ENCODE data around the gene ADAP1. TPM values are rescaled to one million over a fixed set of nuclear protein-coding genes. Genes with fewer than 3 reads are reported as not detected.

The ADAP1 gene
- polyA plus RNA-seq, 1 donor (not counting 4 experiments of a cell fraction or from before 2014, with no cell fraction given): 4.3 TPM

GRCh38 chr7:949021-949934 lies 5.2 kb downstream of the ADAP1 start:
- Histone ChIP-seq H3K36me3 (ENCODE audit: control insufficient read depth in 2 of 2, extremely low read depth in 1 of 2, insufficient read depth in 2 of 2, low read length in 2 of 2) (no peaks in the 10 kb centered on the region), H3K9me1 (ENCODE audit: control insufficient read depth, extremely low read depth, insufficient read depth, low read length) (no peaks in the 10 kb centered on the region), H4K20me1 (ENCODE audit: control insufficient read depth, extremely low read depth, insufficient read depth, low read length) (no peaks in the 10 kb centered on the region), H3K79me2 (ENCODE audit: control insufficient read depth, insufficient read depth, low read length) (no peaks in the 10 kb centered on the region), H3K4me2 (ENCODE audit: control insufficient read depth, extremely low read depth, insufficient read depth, low read depth, low read length) (no peak overlapping the region), H3K9me3 (ENCODE audit: control insufficient read depth, low read depth, low read length) (no peaks in the 10 kb centered on the region), H3K27ac (ENCODE audit: control insufficient read depth, insufficient read depth, low read length) (no peak overlapping the region), H3K27me3 (ENCODE audit: control insufficient read depth, extremely low read depth, insufficient read depth, low read length) (peaks cover 10% of the 10 kb centered on the region), H3K9ac (ENCODE audit: control insufficient read depth, extremely low read depth, insufficient read depth, low read length) (no peak overlapping the region), H3K4me1 (ENCODE audit: control insufficient read depth, extremely low read depth, insufficient read depth, low read length) (peaks cover 16% of the 10 kb centered on the region), H3K4me3 (ENCODE audit: control insufficient read depth in 2 of 3, extremely low read depth in 1 of 3, insufficient read depth in 2 of 3, low read depth in 1 of 3, low read length in 3 of 3) (no peak overlapping the region), H2AFZ (ENCODE audit: control insufficient read depth, low read length) (no peak overlapping the region)
- DNase-seq (ENCODE audit: low read depth, low spot score): no peak
- dilution Hi-C loops (cut with MboI; ENCODE audit: extremely low pct_ligation_motif_present, low sequenced_read_pairs): no loop called here
- TF ChIP-seq CTCF (optimal IDR thresholded peaks at IDR 0.05 in 1 of 3, IDR thresholded peaks at IDR 0.05 in 1 of 3, conservative IDR thresholded peaks at IDR 0.05 in 1 of 3; ENCODE audit: extremely low read depth in 1 of 3, insufficient read depth in 2 of 3, low read length in 3 of 3): no peak
- no peak for TF ChIP-seq EZH2 (IDR thresholded peaks at IDR 0.05; ENCODE audit: low read length)
- FAIRE-seq: no peak

- Histone ChIP-seq H3K27me3 (ENCODE audit: control insufficient read depth, extremely low read depth, insufficient read depth, low read length) (no peaks in the 10 kb centered on the region), H3K4me2 (ENCODE audit: control insufficient read depth, extremely low read depth, insufficient read depth, low read depth, low read length) (no peak overlapping the region), H3K27ac (ENCODE audit: control insufficient read depth, insufficient read depth, low read length) (no peak overlapping the region), H2AFZ (ENCODE audit: control insufficient read depth, low read length) (no peak overlapping the region), H3K36me3 (ENCODE audit: control insufficient read depth in 2 of 2, extremely low read depth in 1 of 2, insufficient read depth in 2 of 2, low read length in 2 of 2) (no peaks in the 10 kb centered on the region), H3K9me1 (ENCODE audit: control insufficient read depth, extremely low read depth, insufficient read depth, low read length) (no peaks in the 10 kb centered on the region), H3K4me3 (ENCODE audit: control insufficient read depth in 2 of 3, extremely low read depth in 1 of 3, insufficient read depth in 2 of 3, low read depth in 1 of 3, low read length in 3 of 3) (no peak overlapping the region), H3K9ac (ENCODE audit: control insufficient read depth, extremely low read depth, insufficient read depth, low read length) (no peak overlapping the region), H3K79me2 (ENCODE audit: control insufficient read depth, insufficient read depth, low read length) (no peaks in the 10 kb centered on the region), H4K20me1 (ENCODE audit: control insufficient read depth, extremely low read depth, insufficient read depth, low read length) (no peaks in the 10 kb centered on the region), H3K4me1 (ENCODE audit: control insufficient read depth, extremely low read depth, insufficient read depth, low read length) (peaks cover 16% of the 10 kb centered on the region), H3K9me3 (ENCODE audit: control insufficient read depth, low read depth, low read length) (no peaks in the 10 kb centered on the region)
- FAIRE-seq (no peak), DNase-seq (ENCODE audit: low read depth, low spot score) (no peak)
- dilution Hi-C loops (cut with MboI; ENCODE audit: extremely low pct_ligation_motif_present, low sequenced_read_pairs): no loop called here
- TF ChIP-seq CTCF (optimal IDR thresholded peaks at IDR 0.05 in 1 of 3, IDR thresholded peaks at IDR 0.05 in 1 of 3, conservative IDR thresholded peaks at IDR 0.05 in 1 of 3; ENCODE audit: extremely low read depth in 1 of 3, insufficient read depth in 2 of 3, low read length in 3 of 3) (no peak), EZH2 (IDR thresholded peaks at IDR 0.05; ENCODE audit: low read length) (no peak)
Measured at GRCh38 chr7:947391-948210, 6.9 kb downstream of the ADAP1 start.

Data from keratinocyte (primary cell).